H7 (cell line): ENCODE results near the gene MYD88. TPM values are rescaled to one million over a fixed set of nuclear protein-coding genes. Genes with fewer than 3 reads are reported as not detected.
A peak's percentile ranks its signal among the peaks of the same experiment; 100 is the strongest.
"Not testable (repeated sequence)": the region's sequence is repeated elsewhere in the genome, so short reads cannot be mapped to it uniquely, and the experiment has no call there.

Experiments
- DNase-seq: peaks from one replicate; pipeline ENCODE4 v3.0.0; 2012
- H3K27me3 ChIP-seq: 2 replicates; pipeline ENCODE4 v1.6.0; 2011; ENCODE audit warnings: mild to moderate bottlenecking, low read length; ENCODE audit not compliant: control insufficient read depth, insufficient read depth
- H3K36me3 ChIP-seq: replicated peaks from 2 replicates; pipeline ENCODE4 v1.5.1; 2011; ENCODE audit warnings: low read length; ENCODE audit not compliant: control insufficient read depth, insufficient read depth
- H3K4me3 ChIP-seq: 2 replicates; pipeline ENCODE4 v1.5.1; 2011; ENCODE audit warnings: low read depth, mild to moderate bottlenecking, control low read depth, low read length, moderate library complexity; ENCODE audit not compliant: insufficient read depth
- total RNA-seq: library from RNA; depleted of rRNA; stranded (reverse); fragments of >200 nt; shearing (Covaris generic); gene quantifications from 2 replicates; pipeline ENCODE4 v1.2.3, GENCODE V29; 2014

MYD88 gene
- total RNA-seq, 1 experiment from 2014 or later = 3.4 TPM

- H3K4me3 ChIP-seq = no peak overlapping the region
- no peak for DNase-seq
- H3K36me3 ChIP-seq = peaks cover 55% of the 10 kb centered on the region
- H3K27me3 ChIP-seq = no peaks in the 10 kb centered on the region
Measured at GRCh38 chr3:38127611-38128302, 10.7 kb upstream of the MYD88 start.

- Histone ChIP-seq H3K4me3 (no peak overlapping the region), H3K27me3 (no peaks in the 10 kb centered on the region), H3K36me3 (peaks cover 51% of the 10 kb centered on the region)
- DNase-seq = no peak
Measured at GRCh38 chr3:38128303-38128655, 10.2 kb upstream of the MYD88 start.

- Histone ChIP-seq H3K27me3 (no peaks in the 10 kb centered on the region), H3K4me3 (no peak overlapping the region), H3K36me3 (peaks cover 56% of the 10 kb centered on the region)
- DNase-seq = no peak
Measured at GRCh38 chr3:38129058-38129457, 9.4 kb upstream of the MYD88 start.

- H3K27me3 ChIP-seq = no peaks in the 10 kb centered on the region
- peaks cover 56% of the 10 kb centered on the region for H3K36me3 ChIP-seq
- H3K4me3 ChIP-seq = no peak overlapping the region
- DNase-seq = no peak
Measured at GRCh38 chr3:38130631-38131065, 7.8 kb upstream of the MYD88 start.

- H3K27me3 ChIP-seq = no peaks in the 10 kb centered on the region
- DNase-seq = peak; percentile 85
- peaks cover 45% of the 10 kb centered on the region for H3K36me3 ChIP-seq
- H3K4me3 ChIP-seq = no peak overlapping the region
Measured at GRCh38 chr3:38131621-38132369, 6.7 kb upstream of the MYD88 start.

GRCh38 chr3:38133209-38133556 is 5.3 kb upstream of the MYD88 start:
- Histone ChIP-seq H3K36me3 (peaks cover 33% of the 10 kb centered on the region), H3K4me3 (no peak overlapping the region), H3K27me3 (peaks cover 1% of the 10 kb centered on the region; the same call in 1 of the 2 replicates)
- no peak for DNase-seq

- DNase-seq = no peak
- peaks cover 1% of the 10 kb centered on the region; the same call in 1 of the 2 replicates for H3K27me3 ChIP-seq
- no peak overlapping the region for H3K4me3 ChIP-seq
- H3K36me3 ChIP-seq = peaks cover 30% of the 10 kb centered on the region
Measured at GRCh38 chr3:38133557-38134405, 4.7 kb upstream of the MYD88 start.

GRCh38 chr3:38134517-38135143 is 3.8 kb upstream of the MYD88 start:
- H3K36me3 ChIP-seq = peaks cover 22% of the 10 kb centered on the region
- H3K27me3 ChIP-seq, H3K4me3 ChIP-seq, DNase-seq: not testable (repeated sequence)

- not testable (repeated sequence) for DNase-seq, H3K27me3 ChIP-seq
- Histone ChIP-seq H3K4me3 (peak overlapping the region; percentile 85), H3K36me3 (peaks cover 17% of the 10 kb centered on the region)
Measured at GRCh38 chr3:38135621-38136277, 2.7 kb upstream of the MYD88 start.

- H3K4me3 ChIP-seq = peak overlapping the region; percentile 85
- DNase-seq = peak; percentile 57
- peaks cover 5% of the 10 kb centered on the region; the same call in 1 of the 2 replicates for H3K27me3 ChIP-seq
- peaks cover 16% of the 10 kb centered on the region for H3K36me3 ChIP-seq
Measured at GRCh38 chr3:38136393-38136776, 2.1 kb upstream of the MYD88 start.

- peaks cover 5% of the 10 kb centered on the region; the same call in 1 of the 2 replicates for H3K27me3 ChIP-seq
- peaks cover 20% of the 10 kb centered on the region for H3K36me3 ChIP-seq
- H3K4me3 ChIP-seq = peak within 1 kb of the TSS; percentile 85
- peak; percentile 95 for DNase-seq
Measured at GRCh38 chr3:38136777-38137614, 1.5 kb upstream of the MYD88 start, which contains the start of gene ACAA1. Gene ACAA1, minus strand, starts transcription at chr3:38137127. Its CDS starts 92 bp downstream, at chr3:38137035.

GRCh38 chr3:38137615-38138348 is 679 bp upstream of the MYD88 start:
- H3K27me3 ChIP-seq = peaks cover 5% of the 10 kb centered on the region; the same call in 1 of the 2 replicates
- H3K36me3 ChIP-seq = peaks cover 20% of the 10 kb centered on the region
- peak; percentile 54 for DNase-seq
- H3K4me3 ChIP-seq = peak overlapping the region; percentile 83
